Measurements from ENCODE around the gene GARIN1A.
"Not testable (repeated sequence)": the region's sequence is repeated elsewhere in the genome, so short reads cannot be mapped to it uniquely, and the experiment has no call there.

- TF ChIP-seq CTCF (IDR thresholded peaks at IDR 0.05; ENCODE audit: insufficient read depth, low read depth, low read length); EZH2 (IDR thresholded peaks at IDR 0.05; ENCODE audit: insufficient read depth, low read length): not testable (repeated sequence)
These were observed 18.9 kb upstream of the GARIN1A start for GRCh38 chr7:128653197-128653596.

All from astrocyte (in vitro differentiated cells and primary cell).